Fibroblast of pulmonary artery (primary cell): Measurements from ENCODE around the gene LTC4S.
A peak's percentile ranks its signal among the peaks of the same experiment; 100 is the strongest.

Experiments used
- DNase-seq: peaks from one replicate; pipeline ENCODE4 v3.0.0-alpha.2; 2010; ENCODE audit warnings: low read depth
- H3K4me3 ChIP-seq: replicated peaks from 2 replicates; pipeline ENCODE4 v1.5.1; 2011; ENCODE audit warnings: low read depth, mild to moderate bottlenecking, control low read depth, low read length, moderate library complexity
- TF ChIP-seq, protein P1 (sequence below): IDR thresholded peaks from 2 replicates; pipeline ENCODE4 v1.5.1; 2011; ENCODE audit warnings: mild to moderate bottlenecking, control low read depth, low read length, inconsistent platforms; ENCODE audit errors: missing control alignments

Gene LTC4S

GRCh38 chr5:179758955-179759354 lies 34.8 kb upstream of the LTC4S start:
- no peak for DNase-seq
- no peak overlapping the region for H3K4me3 ChIP-seq
- TF ChIP-seq, protein P1, sequence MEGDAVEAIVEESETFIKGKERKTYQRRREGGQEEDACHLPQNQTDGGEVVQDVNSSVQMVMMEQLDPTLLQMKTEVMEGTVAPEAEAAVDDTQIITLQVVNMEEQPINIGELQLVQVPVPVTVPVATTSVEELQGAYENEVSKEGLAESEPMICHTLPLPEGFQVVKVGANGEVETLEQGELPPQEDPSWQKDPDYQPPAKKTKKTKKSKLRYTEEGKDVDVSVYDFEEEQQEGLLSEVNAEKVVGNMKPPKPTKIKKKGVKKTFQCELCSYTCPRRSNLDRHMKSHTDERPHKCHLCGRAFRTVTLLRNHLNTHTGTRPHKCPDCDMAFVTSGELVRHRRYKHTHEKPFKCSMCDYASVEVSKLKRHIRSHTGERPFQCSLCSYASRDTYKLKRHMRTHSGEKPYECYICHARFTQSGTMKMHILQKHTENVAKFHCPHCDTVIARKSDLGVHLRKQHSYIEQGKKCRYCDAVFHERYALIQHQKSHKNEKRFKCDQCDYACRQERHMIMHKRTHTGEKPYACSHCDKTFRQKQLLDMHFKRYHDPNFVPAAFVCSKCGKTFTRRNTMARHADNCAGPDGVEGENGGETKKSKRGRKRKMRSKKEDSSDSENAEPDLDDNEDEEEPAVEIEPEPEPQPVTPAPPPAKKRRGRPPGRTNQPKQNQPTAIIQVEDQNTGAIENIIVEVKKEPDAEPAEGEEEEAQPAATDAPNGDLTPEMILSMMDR = no peak

DNA sequence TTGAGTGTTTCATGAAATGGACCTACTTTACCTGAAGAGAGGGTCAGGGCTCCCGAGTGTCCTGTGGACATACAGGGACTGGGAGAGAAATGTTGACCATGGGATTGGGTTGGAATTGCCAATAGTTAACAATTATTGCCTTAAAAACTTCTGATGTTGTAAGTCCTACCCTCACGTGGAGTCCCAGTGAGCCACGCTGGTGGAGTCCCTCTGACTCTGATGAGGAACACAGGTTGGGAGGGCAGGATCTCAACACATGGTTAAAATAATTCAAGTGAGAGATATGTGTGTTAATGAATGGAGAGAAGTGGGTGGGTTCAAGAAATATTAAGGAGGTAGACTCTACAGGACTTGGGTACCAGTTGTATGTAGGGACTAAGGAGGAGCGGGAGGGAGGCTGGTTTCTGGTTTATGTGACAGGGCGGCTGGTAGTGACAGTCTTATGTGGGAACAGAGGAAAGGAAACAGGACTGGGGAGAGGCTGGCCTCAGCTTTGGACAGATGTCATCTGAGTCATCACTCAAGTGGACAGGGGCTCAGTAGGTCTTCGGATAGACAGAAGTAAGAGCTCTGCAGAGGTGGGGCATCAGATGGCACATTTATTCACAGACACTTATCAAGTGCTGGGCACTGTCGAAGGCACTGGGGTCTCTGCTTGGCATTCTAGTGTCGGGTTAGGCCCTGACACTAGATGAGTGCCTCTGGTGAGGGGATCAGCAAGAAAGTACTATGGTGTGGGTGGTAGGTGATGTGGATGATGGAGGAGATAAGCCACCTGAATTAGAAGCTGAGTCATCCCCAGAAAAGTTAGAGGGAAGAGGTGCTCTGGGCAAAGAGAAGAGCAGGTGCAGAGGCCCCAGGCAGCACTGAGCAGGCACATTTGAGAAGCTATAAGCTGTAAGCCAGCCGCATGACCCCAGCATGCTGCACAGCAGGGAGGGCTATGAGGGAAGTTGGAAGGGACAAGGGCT lies 33.9 kb upstream of the LTC4S start:
- no peak for DNase-seq
- no peak overlapping the region for H3K4me3 ChIP-seq
- TF ChIP-seq, protein P1 = no peak

DNA sequence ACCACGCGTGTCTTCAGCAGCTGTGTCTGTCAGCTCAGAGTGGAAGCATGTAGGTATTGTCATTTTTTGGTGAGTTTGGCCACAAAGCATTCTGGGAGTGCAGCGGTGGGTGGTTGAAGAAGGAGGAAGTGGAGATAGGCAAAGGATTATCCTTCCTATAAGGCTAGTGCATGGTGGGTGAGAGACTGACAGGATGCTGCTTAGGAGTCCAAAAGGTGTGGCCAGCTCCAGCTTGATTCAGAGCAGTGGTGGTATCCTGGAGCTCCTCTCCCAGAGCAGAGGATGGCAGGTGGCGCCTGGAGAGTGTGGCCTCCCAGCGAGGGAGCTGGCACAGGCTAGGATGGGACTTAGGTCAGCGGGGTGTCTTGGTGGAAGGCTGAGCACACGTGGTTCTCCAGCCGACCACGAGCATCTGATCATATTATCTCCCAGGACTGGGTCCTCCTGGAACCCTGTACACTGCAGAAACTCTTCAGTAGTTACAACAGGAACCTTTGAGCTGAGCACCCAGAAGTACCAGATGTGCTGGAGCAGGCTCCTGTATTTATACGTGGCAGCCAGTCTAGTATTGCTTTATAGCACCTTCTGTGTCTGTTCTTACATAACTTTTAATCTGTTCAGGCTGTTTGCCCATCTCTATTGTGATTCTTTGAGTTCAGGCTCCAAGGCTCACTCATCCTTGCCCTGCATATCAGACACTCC lies 31.6 kb upstream of the LTC4S start:
- no peak for DNase-seq
- TF ChIP-seq, protein P1 = no peak
- H3K4me3 ChIP-seq = no peak overlapping the region

DNA sequence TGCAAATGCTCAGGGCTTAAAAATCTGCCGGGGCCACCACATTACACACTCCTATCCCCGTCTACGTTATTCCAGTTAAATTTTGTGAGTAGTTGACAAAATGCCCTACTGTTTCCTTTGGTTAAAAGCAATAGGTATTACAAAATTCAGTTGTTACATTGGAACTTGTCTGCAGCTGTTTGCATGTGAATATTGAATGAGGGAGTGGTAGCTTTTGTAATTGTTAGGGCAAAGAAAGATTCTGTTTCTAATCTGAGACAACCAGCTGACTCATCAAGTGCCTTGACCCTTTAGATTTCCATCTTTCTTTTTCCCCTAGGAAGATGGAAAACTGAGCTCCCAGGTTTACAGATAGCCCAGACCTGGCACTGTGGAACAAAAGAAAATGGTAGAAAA lies 31.0 kb upstream of the LTC4S start:
- TF ChIP-seq, protein P1 = no peak
- H3K4me3 ChIP-seq = no peak overlapping the region
- peak; percentile 41 for DNase-seq

GRCh38 chr5:179763215-179763945 lies 30.4 kb upstream of the LTC4S start:
- no peak overlapping the region for H3K4me3 ChIP-seq
- DNase-seq = peak; percentile 89
- TF ChIP-seq, protein P1 = peak; percentile 97

DNA sequence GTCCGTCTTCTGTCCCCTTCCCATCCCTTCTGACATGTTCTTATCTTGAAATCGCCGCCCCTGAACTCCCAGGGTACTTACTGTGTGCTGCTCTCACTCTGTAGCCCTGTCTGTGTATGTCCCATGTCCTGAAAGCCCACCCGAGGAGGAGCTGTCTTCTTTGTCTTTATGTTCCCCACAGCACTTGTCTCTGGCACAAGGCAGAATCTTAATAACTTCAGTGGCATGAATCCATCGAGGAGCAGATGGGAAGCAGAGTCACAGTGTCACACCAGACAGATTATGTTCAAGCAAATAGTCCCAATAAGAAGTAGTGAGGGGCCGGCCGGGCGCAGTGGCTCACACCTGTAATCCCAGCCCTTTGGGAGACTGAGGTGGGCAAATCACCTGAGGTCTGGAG lies 29.7 kb upstream of the LTC4S start:
- TF ChIP-seq, protein P1 = no peak
- no peak for DNase-seq
- no peak overlapping the region for H3K4me3 ChIP-seq
